CD4-positive, alpha-beta T cell (primary cell): Measurements from ENCODE around the gene MBD3L2B. TPM values are rescaled to one million over a fixed set of nuclear protein-coding genes. Genes with fewer than 3 reads are reported as not detected.

Source experiments
- ATAC-seq: fragments of 200-7000 bp; cut with Tn5 transposase; one replicate; pipeline ENCODE4 v1.10.0; 2022; ENCODE audit warnings: mild to moderate bottlenecking; ENCODE audit not compliant: poor library complexity
- CTCF ChIA-PET: fragments of 350-600 bp; sonication (Branson Sonifier 250); formaldehyde crosslinking; loops from one replicate; lab custom pipeline; 2021; ENCODE audit warnings: antibody characterized with exemption, inconsistent platforms; lab: Charles Lee
- POLR2A ChIA-PET: fragments of 350-600 bp; sonication (Branson Sonifier 250); formaldehyde crosslinking; loops from one replicate; lab custom pipeline; 2021; ENCODE audit warnings: antibody characterized with exemption, inconsistent platforms; lab: Charles Lee
- DNase-seq, 14 experiments: peaks; one replicate each; pipeline ENCODE4 v3.0.0-alpha.2; 2013 to 2020; ENCODE audit warnings: mixed read lengths in 2 of 14
- H3K27ac ChIP-seq, 2 donors: one replicate each; pipeline versions ENCODE4 v1.5.1 to v1.7.0; 2013; ENCODE audit warnings: low read length in 2 of 2, low read depth in 1 of 2, mild to moderate bottlenecking in 1 of 2
- H3K27me3 ChIP-seq, 2 experiments: 1 replicate in 1 of 2; 2 replicates in 1 of 2; pipeline versions ENCODE4 v1.6.1 to v1.7.0; 2013; ENCODE audit warnings: low read length in 2 of 2, control low read depth in 1 of 2, mild to moderate bottlenecking in 1 of 2, moderate library complexity in 1 of 2; ENCODE audit not compliant: insufficient read depth in 2 of 2, control insufficient read depth in 1 of 2
- H3K36me3 ChIP-seq: one replicate; pipeline ENCODE4 v1.6.1; 2013; ENCODE audit warnings: low read length, control low read depth; ENCODE audit not compliant: insufficient read depth
- H3K4me1 ChIP-seq: one replicate; pipeline ENCODE4 v1.6.1; 2013; ENCODE audit warnings: low read length, control low read depth; ENCODE audit not compliant: insufficient read depth
- H3K4me3 ChIP-seq: one replicate; pipeline ENCODE4 v1.5.1; 2013; ENCODE audit warnings: mild to moderate bottlenecking, low read length, moderate library complexity
- H3K9me3 ChIP-seq, 2 experiments: 1 replicate in 1 of 2; 2 replicates in 1 of 2; pipeline versions ENCODE4 v1.6.1 to v1.7.0; 2013; ENCODE audit warnings: low read length in 2 of 2, mild to moderate bottlenecking in 2 of 2, control low read depth in 1 of 2, moderate library complexity in 1 of 2; ENCODE audit not compliant: control insufficient read depth in 1 of 2, insufficient read depth in 1 of 2
- H3K27ac Mint-ChIP-seq: one replicate; pipeline ENCODE4 v1.8.0; 2020; ENCODE audit warnings: mixed read lengths
- H3K27me3 Mint-ChIP-seq: one replicate; pipeline ENCODE4 v1.8.0; 2021; ENCODE audit warnings: mixed read lengths
- H3K36me3 Mint-ChIP-seq: one replicate; pipeline ENCODE4 v1.8.0; 2021; ENCODE audit warnings: low read depth, mixed read lengths
- H3K4me1 Mint-ChIP-seq: one replicate; pipeline ENCODE4 v1.8.0; 2021; ENCODE audit warnings: low read depth, mixed read lengths
- H3K4me3 Mint-ChIP-seq: one replicate; pipeline ENCODE4 v1.8.0; 2020; ENCODE audit warnings: mild to moderate bottlenecking, mixed read lengths
- H3K9me3 Mint-ChIP-seq: one replicate; pipeline ENCODE4 v1.8.0; 2020; ENCODE audit warnings: mixed read lengths
- CTCF ChIP-seq: fragments of 200-600 bp; IDR thresholded peaks from one replicate; pipeline ENCODE4 v1.8.0; 2022; ENCODE audit warnings: antibody characterized with exemption, mild to moderate bottlenecking
- intact Hi-C, 2 experiments: fragments of 100-400 bp; cut with DNase I in 1 of 2; cut with micrococcal nuclease in 1 of 2; formaldehyde crosslinking; loops; one replicate each; pipeline versions ENCODE4 v1.15.1 to v1.9.0; 2023 to 2025; cut with DNase I, micrococcal nuclease
- total RNA-seq, 174 experiments: library from RNA in 2 of 174; stranded (reverse) in 2 of 174; gene quantifications; one replicate each; pipeline ENCODE4 v1.2.3 and lab custom pipeline; 2021 to 2026

Gene MBD3L2B
- total RNA-seq, 2 experiments from 2014 or later: not detected

GRCh38 chr19:6995054-6995453 is 26.2 kb downstream of the MBD3L2B start:
- no peak overlapping the region for H3K27ac ChIP-seq
- intact Hi-C loops: no loop called here
- H3K4me1 ChIP-seq: no peaks in the 10 kb centered on the region
- no peak overlapping the region for H3K4me3 ChIP-seq
- POLR2A ChIA-PET: no interaction called here
- no peaks in the 10 kb centered on the region for H3K27me3 ChIP-seq
- H3K27ac Mint-ChIP-seq: no peak overlapping the region
- no peaks in the 10 kb centered on the region for H3K9me3 ChIP-seq
- no peak overlapping the region for H3K4me3 Mint-ChIP-seq
- no peak for DNase-seq
- peaks cover 16% of the 10 kb centered on the region for H3K36me3 Mint-ChIP-seq
- no peaks in the 10 kb centered on the region for H3K36me3 ChIP-seq
- no peak for TF ChIP-seq CTCF
- no peak for ATAC-seq
- CTCF ChIA-PET: no interaction called here
- H3K9me3 Mint-ChIP-seq: peaks cover 5% of the 10 kb centered on the region
- H3K4me1 Mint-ChIP-seq: peaks cover 29% of the 10 kb centered on the region
- H3K27me3 Mint-ChIP-seq: no peaks in the 10 kb centered on the region

DNA sequence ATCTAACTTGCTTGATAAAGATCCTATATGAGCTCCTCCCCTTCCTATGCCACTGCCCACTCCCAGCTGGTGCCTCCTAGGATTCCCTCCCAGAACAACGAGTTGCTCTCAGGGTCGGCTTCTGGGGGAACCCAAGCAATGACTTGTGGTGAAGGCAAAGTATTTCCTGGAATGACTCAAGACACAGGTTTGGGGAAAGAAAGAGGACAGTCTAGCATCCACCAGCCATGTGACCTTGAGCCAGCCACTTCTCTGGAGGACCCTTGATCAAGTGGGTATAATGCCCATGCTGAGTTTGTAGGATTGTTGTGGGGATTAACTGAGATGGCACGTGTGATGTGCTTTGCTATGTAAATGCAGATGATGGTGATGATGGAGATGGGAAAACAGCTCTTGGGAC is 33.0 kb downstream of the MBD3L2B start:
- H3K4me3 Mint-ChIP-seq: no peak overlapping the region
- no peak for DNase-seq
- H3K36me3 Mint-ChIP-seq: peaks cover 60% of the 10 kb centered on the region
- Histone ChIP-seq H3K4me1 (no peaks in the 10 kb centered on the region), H3K4me3 (no peak overlapping the region), H3K9me3 (peaks cover 19 to 26% of the 10 kb centered on the region in 2 experiments), H3K36me3 (peaks cover 25% of the 10 kb centered on the region), H3K27ac (no peak overlapping the region), H3K27me3 (no peaks in the 10 kb centered on the region)
- POLR2A ChIA-PET: no interaction called here
- peaks cover 9% of the 10 kb centered on the region for H3K9me3 Mint-ChIP-seq
- H3K27me3 Mint-ChIP-seq: no peaks in the 10 kb centered on the region
- H3K4me1 Mint-ChIP-seq: peaks cover under 1% of the 10 kb centered on the region
- intact Hi-C loops: no loop called here
- TF ChIP-seq CTCF: no peak
- no peak overlapping the region for H3K27ac Mint-ChIP-seq
- CTCF ChIA-PET: no interaction called here
- ATAC-seq: no peak

- TF ChIP-seq CTCF: no peak
- ATAC-seq (no peak), DNase-seq (no peak)
- intact Hi-C loops: no loop called here
- peaks cover 19 to 26% of the 10 kb centered on the region in 2 experiments for H3K9me3 ChIP-seq
- no peaks in the 10 kb centered on the region for H3K4me1 ChIP-seq
- Mint-ChIP-seq H3K9me3 (peaks cover 11% of the 10 kb centered on the region), H3K36me3 (peaks cover 64% of the 10 kb centered on the region), H3K27ac (no peak overlapping the region), H3K27me3 (no peaks in the 10 kb centered on the region), H3K4me3 (no peak overlapping the region), H3K4me1 (no peaks in the 10 kb centered on the region)
- H3K27ac ChIP-seq: no peak overlapping the region
- no peak overlapping the region for H3K4me3 ChIP-seq
- peaks cover 29% of the 10 kb centered on the region for H3K36me3 ChIP-seq
- CTCF ChIA-PET: no interaction called here
- POLR2A ChIA-PET: no interaction called here
- H3K27me3 ChIP-seq: no peaks in the 10 kb centered on the region
These were observed 33.4 kb downstream of the MBD3L2B start for GRCh38 chr19:6987850-6988249.
